ENCODE data around the gene NCAPG2.

DNA sequence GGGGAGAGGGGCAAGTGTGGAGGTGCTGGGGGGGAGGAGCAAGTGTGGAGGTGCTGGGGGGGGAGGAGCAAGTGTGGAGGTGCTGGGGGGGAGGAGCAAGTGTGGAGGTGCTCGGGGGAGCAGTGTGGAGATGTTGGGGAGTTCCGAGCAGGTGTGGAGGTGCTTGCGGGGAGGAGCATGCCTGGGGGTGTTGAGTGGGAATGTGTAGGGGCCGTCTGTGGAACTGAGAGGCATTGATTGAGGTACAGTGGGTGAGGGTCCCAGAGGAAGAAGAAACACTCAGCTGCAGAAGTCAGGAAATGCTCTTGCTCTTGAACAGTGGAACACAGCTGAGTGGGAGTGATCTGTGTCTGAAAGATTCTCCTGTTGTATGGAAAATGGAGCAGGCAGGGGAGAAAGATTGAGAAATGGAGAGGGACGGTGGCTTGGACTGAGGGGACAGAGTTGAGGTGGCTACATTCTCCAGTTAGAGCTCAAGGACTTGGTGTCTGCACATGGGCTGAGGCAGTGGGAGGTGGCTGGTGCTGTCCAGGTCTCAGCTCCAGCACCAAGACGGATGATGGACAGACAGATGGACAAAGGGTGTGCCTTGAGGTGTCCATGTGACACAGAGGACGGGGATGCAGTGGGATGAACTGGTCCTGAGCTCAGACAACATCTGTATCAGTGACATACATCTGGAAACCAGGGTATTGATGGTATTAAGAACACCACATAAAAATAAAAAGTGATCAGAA is 25.2 kb upstream of the NCAPG2 start:
- TF ChIP-seq POLR2A (IDR thresholded peaks at IDR 0.05; ENCODE audit: low read depth, low read length) (no peak), SPI1 (IDR thresholded peaks at IDR 0.05; ENCODE audit: low read depth, low read length) (no peak), TAF1 (IDR thresholded peaks at IDR 0.05; ENCODE audit: low read depth, low read length) (no peak), POLR2AphosphoS5 (IDR thresholded peaks at IDR 0.05; ENCODE audit: low read depth, low read length) (no peak), POU2F2 (IDR thresholded peaks at IDR 0.05; ENCODE audit: low read depth, low read length) (no peak), PAX5 (IDR thresholded peaks at IDR 0.05; ENCODE audit: insufficient read depth, low read length, severe bottlenecking) (no peak)

Measured in GM12891 (cell line).